CD4-positive, alpha-beta T cell (primary cell): Measurements from ENCODE around the gene DNAH3. TPM values are rescaled to one million over a fixed set of nuclear protein-coding genes. Genes with fewer than 3 reads are reported as not detected.

Experiments
- ATAC-seq: fragments of 200-7000 bp; cut with Tn5 transposase; one replicate; pipeline ENCODE4 v1.10.0; 2022; ENCODE audit warnings: mild to moderate bottlenecking; ENCODE audit not compliant: poor library complexity
- CTCF ChIA-PET: fragments of 350-600 bp; sonication (Branson Sonifier 250); formaldehyde crosslinking; loops from one replicate; lab custom pipeline; 2021; ENCODE audit warnings: antibody characterized with exemption, inconsistent platforms; lab: Charles Lee
- POLR2A ChIA-PET: fragments of 350-600 bp; sonication (Branson Sonifier 250); formaldehyde crosslinking; loops from one replicate; lab custom pipeline; 2021; ENCODE audit warnings: antibody characterized with exemption, inconsistent platforms; lab: Charles Lee
- DNase-seq, 14 experiments: peaks; one replicate each; pipeline ENCODE4 v3.0.0-alpha.2; 2013 to 2020; ENCODE audit warnings: mixed read lengths in 2 of 14
- H3K27ac ChIP-seq, 2 donors: one replicate each; pipeline versions ENCODE4 v1.5.1 to v1.7.0; 2013; ENCODE audit warnings: low read length in 2 of 2, low read depth in 1 of 2, mild to moderate bottlenecking in 1 of 2
- H3K27me3 ChIP-seq, 2 experiments: 1 replicate in 1 of 2; 2 replicates in 1 of 2; pipeline versions ENCODE4 v1.6.1 to v1.7.0; 2013; ENCODE audit warnings: low read length in 2 of 2, control low read depth in 1 of 2, mild to moderate bottlenecking in 1 of 2, moderate library complexity in 1 of 2; ENCODE audit not compliant: insufficient read depth in 2 of 2, control insufficient read depth in 1 of 2
- H3K36me3 ChIP-seq: one replicate; pipeline ENCODE4 v1.6.1; 2013; ENCODE audit warnings: low read length, control low read depth; ENCODE audit not compliant: insufficient read depth
- H3K4me1 ChIP-seq: one replicate; pipeline ENCODE4 v1.6.1; 2013; ENCODE audit warnings: low read length, control low read depth; ENCODE audit not compliant: insufficient read depth
- H3K4me3 ChIP-seq: one replicate; pipeline ENCODE4 v1.5.1; 2013; ENCODE audit warnings: mild to moderate bottlenecking, low read length, moderate library complexity
- H3K9me3 ChIP-seq, 2 experiments: 1 replicate in 1 of 2; 2 replicates in 1 of 2; pipeline versions ENCODE4 v1.6.1 to v1.7.0; 2013; ENCODE audit warnings: low read length in 2 of 2, mild to moderate bottlenecking in 2 of 2, control low read depth in 1 of 2, moderate library complexity in 1 of 2; ENCODE audit not compliant: control insufficient read depth in 1 of 2, insufficient read depth in 1 of 2
- H3K27ac Mint-ChIP-seq: one replicate; pipeline ENCODE4 v1.8.0; 2020; ENCODE audit warnings: mixed read lengths
- H3K27me3 Mint-ChIP-seq: one replicate; pipeline ENCODE4 v1.8.0; 2021; ENCODE audit warnings: mixed read lengths
- H3K36me3 Mint-ChIP-seq: one replicate; pipeline ENCODE4 v1.8.0; 2021; ENCODE audit warnings: low read depth, mixed read lengths
- H3K4me1 Mint-ChIP-seq: one replicate; pipeline ENCODE4 v1.8.0; 2021; ENCODE audit warnings: low read depth, mixed read lengths
- H3K4me3 Mint-ChIP-seq: one replicate; pipeline ENCODE4 v1.8.0; 2020; ENCODE audit warnings: mild to moderate bottlenecking, mixed read lengths
- H3K9me3 Mint-ChIP-seq: one replicate; pipeline ENCODE4 v1.8.0; 2020; ENCODE audit warnings: mixed read lengths
- CTCF ChIP-seq: fragments of 200-600 bp; IDR thresholded peaks from one replicate; pipeline ENCODE4 v1.8.0; 2022; ENCODE audit warnings: antibody characterized with exemption, mild to moderate bottlenecking
- intact Hi-C, 2 experiments: fragments of 100-400 bp; cut with DNase I in 1 of 2; cut with micrococcal nuclease in 1 of 2; formaldehyde crosslinking; loops; one replicate each; pipeline versions ENCODE4 v1.15.1 to v1.9.0; 2023 to 2025; cut with DNase I, micrococcal nuclease
- polyA plus RNA-seq, 2 donors: library from polyadenylated mRNA; unstranded; fragments of 120-200 nt; gene quantifications; one replicate each; pipeline ENCODE4 v1.2.1, GENCODE V29; 2013
- total RNA-seq, 174 experiments: library from RNA in 2 of 174; stranded (reverse) in 2 of 174; gene quantifications; one replicate each; pipeline ENCODE4 v1.2.3 and lab custom pipeline; 2021 to 2026

The DNAH3 gene, protein sequence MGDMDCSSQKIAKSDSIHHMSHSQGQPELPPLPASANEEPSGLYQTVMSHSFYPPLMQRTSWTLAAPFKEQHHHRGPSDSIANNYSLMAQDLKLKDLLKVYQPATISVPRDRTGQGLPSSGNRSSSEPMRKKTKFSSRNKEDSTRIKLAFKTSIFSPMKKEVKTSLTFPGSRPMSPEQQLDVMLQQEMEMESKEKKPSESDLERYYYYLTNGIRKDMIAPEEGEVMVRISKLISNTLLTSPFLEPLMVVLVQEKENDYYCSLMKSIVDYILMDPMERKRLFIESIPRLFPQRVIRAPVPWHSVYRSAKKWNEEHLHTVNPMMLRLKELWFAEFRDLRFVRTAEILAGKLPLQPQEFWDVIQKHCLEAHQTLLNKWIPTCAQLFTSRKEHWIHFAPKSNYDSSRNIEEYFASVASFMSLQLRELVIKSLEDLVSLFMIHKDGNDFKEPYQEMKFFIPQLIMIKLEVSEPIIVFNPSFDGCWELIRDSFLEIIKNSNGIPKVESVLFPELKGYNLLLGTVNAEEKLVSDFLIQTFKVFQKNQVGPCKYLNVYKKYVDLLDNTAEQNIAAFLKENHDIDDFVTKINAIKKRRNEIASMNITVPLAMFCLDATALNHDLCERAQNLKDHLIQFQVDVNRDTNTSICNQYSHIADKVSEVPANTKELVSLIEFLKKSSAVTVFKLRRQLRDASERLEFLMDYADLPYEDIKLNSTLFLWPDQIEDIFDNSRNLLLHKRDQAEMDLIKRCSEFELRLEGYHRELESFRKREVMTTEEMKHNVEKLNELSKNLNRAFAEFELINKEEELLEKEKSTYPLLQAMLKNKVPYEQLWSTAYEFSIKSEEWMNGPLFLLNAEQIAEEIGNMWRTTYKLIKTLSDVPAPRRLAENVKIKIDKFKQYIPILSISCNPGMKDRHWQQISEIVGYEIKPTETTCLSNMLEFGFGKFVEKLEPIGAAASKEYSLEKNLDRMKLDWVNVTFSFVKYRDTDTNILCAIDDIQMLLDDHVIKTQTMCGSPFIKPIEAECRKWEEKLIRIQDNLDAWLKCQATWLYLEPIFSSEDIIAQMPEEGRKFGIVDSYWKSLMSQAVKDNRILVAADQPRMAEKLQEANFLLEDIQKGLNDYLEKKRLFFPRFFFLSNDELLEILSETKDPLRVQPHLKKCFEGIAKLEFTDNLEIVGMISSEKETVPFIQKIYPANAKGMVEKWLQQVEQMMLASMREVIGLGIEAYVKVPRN (N-terminal part only)
- total RNA-seq = not detected
- polyA plus RNA-seq (2013, experiment 1 of 2) = 0.16 TPM
- polyA plus RNA-seq (2013, experiment 2 of 2) = 0.42 TPM
- 0 to 0.48 (median 0) reads per million in 172 experiments for total RNA-seq (lab: John Stamatoyannopoulos, UW)

GRCh38 chr16:21150375-21151001, at the start of gene DNAH3:
Gene DNAH3 (minus strand): TSS chr16:21150846. CDS start chr16:21150319, 527 bp downstream.
- ChIA-PET CTCF (no interaction called here), POLR2A (no interaction called here)
- no peak within 1 kb of the TSS for H3K4me3 Mint-ChIP-seq
- Histone ChIP-seq H3K4me3 (no peak within 1 kb of the TSS), H3K27me3 (peaks cover 0 to 5% of the 10 kb centered on the region in 2 experiments), H3K4me1 (no peaks in the 10 kb centered on the region), H3K9me3 (no peaks in the 10 kb centered on the region), H3K27ac (no peak within 1 kb of the TSS), H3K36me3 (no peaks in the 10 kb centered on the region)
- H3K9me3 Mint-ChIP-seq = no peaks in the 10 kb centered on the region
- H3K27ac Mint-ChIP-seq = no peak within 1 kb of the TSS
- intact Hi-C loops = loop anchor here in 1 of 2 experiments (10.0 kb wide), 1 partner anchor 144 kb away; no protein-coding TSS in a partner anchor
- TF ChIP-seq CTCF = no peak
- no peaks in the 10 kb centered on the region for H3K36me3 Mint-ChIP-seq
- no peak for ATAC-seq
- H3K4me1 Mint-ChIP-seq = no peaks in the 10 kb centered on the region
- H3K27me3 Mint-ChIP-seq = peaks cover 48% of the 10 kb centered on the region
- no peak for DNase-seq

GRCh38 chr16:21199607-21200218, 49.1 kb upstream of the DNAH3 start:
- no peak for TF ChIP-seq CTCF
- Histone ChIP-seq H3K36me3 (no peaks in the 10 kb centered on the region), H3K4me1 (no peaks in the 10 kb centered on the region), H3K9me3 (no peaks in the 10 kb centered on the region), H3K4me3 (no peak overlapping the region), H3K27me3 (no peaks in the 10 kb centered on the region), H3K27ac (no peak overlapping the region)
- intact Hi-C loops = no loop called here
- ATAC-seq (no peak), DNase-seq (no peak)
- H3K9me3 Mint-ChIP-seq = no peaks in the 10 kb centered on the region
- H3K36me3 Mint-ChIP-seq = no peaks in the 10 kb centered on the region
- H3K4me1 Mint-ChIP-seq = no peaks in the 10 kb centered on the region
- ChIA-PET CTCF (no interaction called here), POLR2A (no interaction called here)
- no peak overlapping the region for H3K4me3 Mint-ChIP-seq
- no peak overlapping the region for H3K27ac Mint-ChIP-seq
- H3K27me3 Mint-ChIP-seq = peaks cover 22% of the 10 kb centered on the region
